Neural cell (in vitro differentiated cells): Measurements from ENCODE around the gene MTA1. TPM values are rescaled to one million over a fixed set of nuclear protein-coding genes. Genes with fewer than 3 reads are reported as not detected.

ENCODE experiments used
- H2AFZ ChIP-seq: fragments of 200-600, 300-800 bp; sonication (generic), shearing (Covaris generic); 2 replicates; pipeline ENCODE4 v1.6.0; 2014; ENCODE audit warnings: low read depth, mild to moderate bottlenecking, antibody characterized with exemption, low read length, moderate library complexity
- H3F3A ChIP-seq: fragments of 200-600 bp; shearing (Covaris generic); 2 replicates; pipeline ENCODE4 v1.6.1; 2016; ENCODE audit warnings: mild to moderate bottlenecking, moderate library complexity, mixed read lengths, antibody characterized with exemption, low read length; ENCODE audit not compliant: insufficient read depth, poor library complexity, severe bottlenecking
- H3K27ac ChIP-seq: fragments of 200-600, 300-800 bp; sonication (generic), shearing (Covaris generic); 2 replicates; pipeline ENCODE4 v1.5.1; 2014; ENCODE audit warnings: mild to moderate bottlenecking, low read length, moderate library complexity
- H3K27me3 ChIP-seq: fragments of 300-800, 200-600 bp; sonication (generic), shearing (Covaris generic); 2 replicates; pipeline ENCODE4 v1.6.0; 2014; ENCODE audit warnings: mild to moderate bottlenecking, low read depth, low read length, moderate library complexity; ENCODE audit not compliant: insufficient read depth
- H3K36me3 ChIP-seq: fragments of 300-800, 200-600 bp; sonication (generic), shearing (Covaris generic); 2 replicates; pipeline ENCODE4 v1.5.1; 2014; ENCODE audit warnings: mild to moderate bottlenecking, antibody characterized with exemption, low read length, moderate library complexity; ENCODE audit not compliant: insufficient read depth
- H3K4me2 ChIP-seq: fragments of 300-800, 200-600 bp; sonication (generic), shearing (Covaris generic); 2 replicates; pipeline ENCODE4 v1.6.0; 2014; ENCODE audit warnings: mild to moderate bottlenecking, low read length
- H3K4me3 ChIP-seq: fragments of 300-800, 200-600 bp; sonication (generic), shearing (Covaris generic); 2 replicates; pipeline ENCODE4 v1.5.1; 2014; ENCODE audit warnings: mild to moderate bottlenecking, low read length, moderate library complexity
- H3K79me2 ChIP-seq: fragments of 200-600 bp; shearing (Covaris generic); replicated peaks from 2 replicates; pipeline ENCODE4 v1.6.0; 2014; ENCODE audit warnings: mild to moderate bottlenecking, low read length, moderate library complexity; ENCODE audit not compliant: insufficient read depth
- H3K9ac ChIP-seq: fragments of 300-800, 200-600 bp; sonication (generic), shearing (Covaris generic); 2 replicates; pipeline ENCODE4 v1.6.1; 2016; ENCODE audit warnings: mild to moderate bottlenecking, low read length, mixed read lengths
- H3K9me2 ChIP-seq: fragments of 200-600 bp; shearing (Covaris generic); 2 replicates; pipeline ENCODE4 v1.6.1; 2016; ENCODE audit warnings: mild to moderate bottlenecking, low read length, mixed read lengths; ENCODE audit not compliant: insufficient read depth
- H3K9me3 ChIP-seq: fragments of 200-600, 300-800 bp; sonication (generic), shearing (Covaris generic); 2 replicates; pipeline ENCODE4 v1.6.1; 2016; ENCODE audit warnings: mild to moderate bottlenecking, mixed run types, low read length, moderate library complexity, mixed read lengths
- H4K20me1 ChIP-seq: fragments of 200-600 bp; shearing (Covaris generic); 2 replicates; pipeline ENCODE4 v1.6.1; 2016; ENCODE audit warnings: mild to moderate bottlenecking, mixed run types; ENCODE audit not compliant: insufficient read depth
- EP300 ChIP-seq: fragments of 450-650 bp; conservative IDR thresholded peaks from 2 replicates; pipeline ENCODE4 v1.6.1; 2014; ENCODE audit warnings: antibody characterized with exemption, mild to moderate bottlenecking, moderate library complexity; ENCODE audit not compliant: poor library complexity, severe bottlenecking
- EZH2 ChIP-seq: fragments of 200-600, 300-800 bp; shearing (Covaris generic), sonication (generic); IDR thresholded peaks from 2 replicates; pipeline ENCODE4 v1.6.1; 2014; ENCODE audit warnings: antibody characterized with exemption, low read length, borderline replicate concordance, mild to moderate bottlenecking; ENCODE audit not compliant: insufficient read depth, poor library complexity, severe bottlenecking
- MXI1 ChIP-seq: fragments of 450-650 bp; conservative IDR thresholded peaks from 2 replicates; pipeline ENCODE4 v1.6.1; 2014; ENCODE audit warnings: antibody characterized with exemption, mild to moderate bottlenecking; ENCODE audit not compliant: poor library complexity, severe bottlenecking
- POLR2AphosphoS5 ChIP-seq: IDR thresholded peaks from 2 replicates; pipeline ENCODE4 v1.6.1; 2012
- RAD21 ChIP-seq: fragments of 450-650 bp; conservative IDR thresholded peaks from 2 replicates; pipeline ENCODE4 v1.6.1; 2014; ENCODE audit warnings: antibody characterized with exemption, mild to moderate bottlenecking, moderate library complexity
- SMC3 ChIP-seq: fragments of 450-650 bp; conservative IDR thresholded peaks from 2 replicates; pipeline ENCODE4 v1.6.1; 2014; ENCODE audit warnings: antibody characterized with exemption, mild to moderate bottlenecking, moderate library complexity; ENCODE audit not compliant: poor library complexity
- TAF1 ChIP-seq: IDR thresholded peaks from 2 replicates; pipeline ENCODE4 v1.6.1; 2012; ENCODE audit warnings: low read depth
- polyA plus RNA-seq: library from polyadenylated mRNA; depleted of rRNA; stranded (reverse); fragments of >200 nt; gene quantifications from 2 replicates; pipeline ENCODE4 v1.2.3, GENCODE V29; 2014
- TF ChIP-seq, protein P1 (sequence below): fragments of 450-650 bp; IDR thresholded peaks from 2 replicates; pipeline ENCODE4 v1.5.1; 2014; ENCODE audit warnings: antibody characterized with exemption, mild to moderate bottlenecking, moderate library complexity; ENCODE audit not compliant: poor library complexity, severe bottlenecking
- TF ChIP-seq, protein P2 (sequence below): IDR thresholded peaks from 2 replicates; pipeline ENCODE4 v1.6.1; 2012; ENCODE audit warnings: borderline replicate concordance

The MTA1 gene
- polyA plus RNA-seq, 1 donor from 2014 or later = 94.0 TPM

DNA sequence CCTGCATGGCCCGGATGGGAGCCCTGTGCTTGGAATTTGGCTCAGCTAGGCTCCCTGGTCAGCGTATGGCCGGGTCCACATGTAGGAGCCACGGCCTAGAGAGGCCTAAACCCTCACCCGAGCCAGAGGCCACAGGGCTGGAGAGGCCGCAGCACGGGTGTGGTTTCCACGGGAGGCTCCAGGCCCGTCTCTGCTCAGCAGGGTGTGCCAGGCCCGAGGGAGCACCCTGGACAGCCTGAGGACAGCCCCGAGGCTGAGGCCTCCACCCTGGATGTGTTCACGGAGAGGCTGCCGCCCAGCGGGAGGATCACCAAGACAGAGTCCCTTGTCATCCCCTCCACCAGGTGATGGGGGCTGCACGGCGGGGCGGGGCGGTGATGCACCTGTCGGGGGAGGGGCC, 38.9 kb upstream of the MTA1 start:
- no peaks in the 10 kb centered on the region for H3K9me3 ChIP-seq
- TF ChIP-seq, protein P1, sequence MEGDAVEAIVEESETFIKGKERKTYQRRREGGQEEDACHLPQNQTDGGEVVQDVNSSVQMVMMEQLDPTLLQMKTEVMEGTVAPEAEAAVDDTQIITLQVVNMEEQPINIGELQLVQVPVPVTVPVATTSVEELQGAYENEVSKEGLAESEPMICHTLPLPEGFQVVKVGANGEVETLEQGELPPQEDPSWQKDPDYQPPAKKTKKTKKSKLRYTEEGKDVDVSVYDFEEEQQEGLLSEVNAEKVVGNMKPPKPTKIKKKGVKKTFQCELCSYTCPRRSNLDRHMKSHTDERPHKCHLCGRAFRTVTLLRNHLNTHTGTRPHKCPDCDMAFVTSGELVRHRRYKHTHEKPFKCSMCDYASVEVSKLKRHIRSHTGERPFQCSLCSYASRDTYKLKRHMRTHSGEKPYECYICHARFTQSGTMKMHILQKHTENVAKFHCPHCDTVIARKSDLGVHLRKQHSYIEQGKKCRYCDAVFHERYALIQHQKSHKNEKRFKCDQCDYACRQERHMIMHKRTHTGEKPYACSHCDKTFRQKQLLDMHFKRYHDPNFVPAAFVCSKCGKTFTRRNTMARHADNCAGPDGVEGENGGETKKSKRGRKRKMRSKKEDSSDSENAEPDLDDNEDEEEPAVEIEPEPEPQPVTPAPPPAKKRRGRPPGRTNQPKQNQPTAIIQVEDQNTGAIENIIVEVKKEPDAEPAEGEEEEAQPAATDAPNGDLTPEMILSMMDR = no peak
- TF ChIP-seq EZH2 = no peak
- H3K9me2 ChIP-seq = no peaks in the 10 kb centered on the region
- H3K36me3 ChIP-seq = no peaks in the 10 kb centered on the region
- no peaks in the 10 kb centered on the region for H3K79me2 ChIP-seq
- no peaks in the 10 kb centered on the region for H3K27me3 ChIP-seq
- no peak overlapping the region for H3K4me3 ChIP-seq
- H3K9ac ChIP-seq = no peak overlapping the region
- H4K20me1 ChIP-seq = no peaks in the 10 kb centered on the region
- no peaks in the 10 kb centered on the region for H3F3A ChIP-seq
- no peak overlapping the region for H3K27ac ChIP-seq
- H3K4me2 ChIP-seq = no peak overlapping the region
- H2AFZ ChIP-seq = no peak overlapping the region

DNA sequence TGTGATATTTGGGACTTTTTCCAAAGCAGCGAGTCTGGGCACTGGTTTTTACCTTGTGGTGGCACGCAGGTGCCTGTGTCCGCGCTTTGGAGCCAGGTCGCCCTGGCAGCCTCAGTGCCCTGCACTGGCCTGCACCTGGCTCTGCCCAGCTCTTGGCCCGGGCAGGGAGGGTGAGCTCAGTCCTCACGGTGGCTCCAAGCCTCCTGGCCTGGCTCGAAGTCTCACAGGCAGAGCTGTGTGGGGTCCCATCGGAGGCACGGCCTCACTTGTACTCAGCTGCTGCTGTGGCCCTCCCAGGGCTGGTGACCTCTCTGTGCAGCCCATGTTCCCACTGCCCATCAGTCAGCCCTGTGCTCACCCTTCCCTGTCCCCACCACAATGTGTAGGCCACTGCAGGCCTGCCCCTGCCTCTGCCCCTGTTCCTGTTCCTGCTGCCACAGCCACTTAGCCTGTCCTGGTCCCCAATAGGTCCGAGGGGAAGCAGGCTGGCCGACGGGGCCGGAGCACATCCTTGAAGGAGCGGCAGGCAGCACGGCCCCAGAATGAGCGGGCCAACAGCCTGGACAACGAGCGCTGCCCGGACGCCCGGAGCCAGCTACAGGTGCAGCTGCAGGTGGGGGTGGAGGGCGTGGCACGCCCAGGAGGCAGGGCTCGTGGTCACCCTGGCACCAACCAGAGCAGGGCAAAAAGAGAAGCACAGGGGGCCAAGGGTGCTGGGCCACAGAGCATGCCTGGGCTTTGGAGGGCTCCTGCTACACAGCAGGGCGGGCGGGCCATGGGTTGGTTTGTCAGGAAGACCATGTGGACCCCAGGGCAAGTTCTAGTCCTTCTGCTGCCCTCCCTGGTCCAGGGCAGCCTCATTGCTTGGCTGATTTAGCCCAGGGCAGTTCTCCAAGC, 37.9 kb upstream of the MTA1 start:
- TF ChIP-seq, protein P1 = no peak
- TF ChIP-seq EZH2 (no peak), RAD21 (no peak), POLR2AphosphoS5 (no peak), SMC3 (no peak), TAF1 (no peak), EP300 (no peak), MXI1 (no peak)
- TF ChIP-seq, protein P2, sequence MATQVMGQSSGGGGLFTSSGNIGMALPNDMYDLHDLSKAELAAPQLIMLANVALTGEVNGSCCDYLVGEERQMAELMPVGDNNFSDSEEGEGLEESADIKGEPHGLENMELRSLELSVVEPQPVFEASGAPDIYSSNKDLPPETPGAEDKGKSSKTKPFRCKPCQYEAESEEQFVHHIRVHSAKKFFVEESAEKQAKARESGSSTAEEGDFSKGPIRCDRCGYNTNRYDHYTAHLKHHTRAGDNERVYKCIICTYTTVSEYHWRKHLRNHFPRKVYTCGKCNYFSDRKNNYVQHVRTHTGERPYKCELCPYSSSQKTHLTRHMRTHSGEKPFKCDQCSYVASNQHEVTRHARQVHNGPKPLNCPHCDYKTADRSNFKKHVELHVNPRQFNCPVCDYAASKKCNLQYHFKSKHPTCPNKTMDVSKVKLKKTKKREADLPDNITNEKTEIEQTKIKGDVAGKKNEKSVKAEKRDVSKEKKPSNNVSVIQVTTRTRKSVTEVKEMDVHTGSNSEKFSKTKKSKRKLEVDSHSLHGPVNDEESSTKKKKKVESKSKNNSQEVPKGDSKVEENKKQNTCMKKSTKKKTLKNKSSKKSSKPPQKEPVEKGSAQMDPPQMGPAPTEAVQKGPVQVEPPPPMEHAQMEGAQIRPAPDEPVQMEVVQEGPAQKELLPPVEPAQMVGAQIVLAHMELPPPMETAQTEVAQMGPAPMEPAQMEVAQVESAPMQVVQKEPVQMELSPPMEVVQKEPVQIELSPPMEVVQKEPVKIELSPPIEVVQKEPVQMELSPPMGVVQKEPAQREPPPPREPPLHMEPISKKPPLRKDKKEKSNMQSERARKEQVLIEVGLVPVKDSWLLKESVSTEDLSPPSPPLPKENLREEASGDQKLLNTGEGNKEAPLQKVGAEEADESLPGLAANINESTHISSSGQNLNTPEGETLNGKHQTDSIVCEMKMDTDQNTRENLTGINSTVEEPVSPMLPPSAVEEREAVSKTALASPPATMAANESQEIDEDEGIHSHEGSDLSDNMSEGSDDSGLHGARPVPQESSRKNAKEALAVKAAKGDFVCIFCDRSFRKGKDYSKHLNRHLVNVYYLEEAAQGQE = no peak
- no peaks in the 10 kb centered on the region for H3K36me3 ChIP-seq

More for the DNA sequence above, 37.9 kb upstream of the MTA1 start:
- H4K20me1 ChIP-seq = no peaks in the 10 kb centered on the region
- H3K4me3 ChIP-seq = no peak overlapping the region
- H3K9me3 ChIP-seq = no peaks in the 10 kb centered on the region
- no peaks in the 10 kb centered on the region for H3K79me2 ChIP-seq
- H3K4me2 ChIP-seq = no peak overlapping the region
- no peaks in the 10 kb centered on the region for H3F3A ChIP-seq
- no peaks in the 10 kb centered on the region for H3K9me2 ChIP-seq
- H2AFZ ChIP-seq = no peak overlapping the region
- no peak overlapping the region for H3K27ac ChIP-seq
- H3K27me3 ChIP-seq = no peaks in the 10 kb centered on the region
- no peak overlapping the region for H3K9ac ChIP-seq
